GM12891 (cell line): ENCODE measurements around the gene SMYD3.

Experiments
- PAX5 ChIP-seq: IDR thresholded peaks from 2 replicates; pipeline ENCODE4 v1.6.1; 2011; ENCODE audit warnings: low read length, moderate library complexity, mild to moderate bottlenecking; ENCODE audit not compliant: insufficient read depth, severe bottlenecking
- POLR2A ChIP-seq: IDR thresholded peaks from 2 replicates; pipeline ENCODE4 v1.6.1; 2011; ENCODE audit warnings: low read depth, low read length, control low read depth
- POLR2AphosphoS5 ChIP-seq: IDR thresholded peaks from 2 replicates; pipeline ENCODE4 v1.6.1; 2011; ENCODE audit warnings: low read depth, low read length, control low read depth
- POU2F2 ChIP-seq: IDR thresholded peaks from 2 replicates; pipeline ENCODE4 v1.6.1; 2011; ENCODE audit warnings: low read depth, mild to moderate bottlenecking, control low read depth, low read length, moderate library complexity
- SPI1 ChIP-seq: IDR thresholded peaks from 2 replicates; pipeline ENCODE4 v1.6.1; 2011; ENCODE audit warnings: low read depth, low read length, control low read depth
- TAF1 ChIP-seq: IDR thresholded peaks from 2 replicates; pipeline ENCODE4 v1.6.1; 2011; ENCODE audit warnings: low read depth, low read length, control low read depth

GRCh38 chr1:245921417-245921816 is 585.7 kb downstream of the SMYD3 start:
- TF ChIP-seq POLR2A (no peak), POLR2AphosphoS5 (no peak), TAF1 (no peak), PAX5 (no peak), SPI1 (no peak), POU2F2 (no peak)
